ENCODE results near the gene RSPO1.
"Not testable (repeated sequence)": the region's sequence is repeated elsewhere in the genome, so short reads cannot be mapped to it uniquely, and the experiment has no call there.

Gene RSPO1

DNA sequence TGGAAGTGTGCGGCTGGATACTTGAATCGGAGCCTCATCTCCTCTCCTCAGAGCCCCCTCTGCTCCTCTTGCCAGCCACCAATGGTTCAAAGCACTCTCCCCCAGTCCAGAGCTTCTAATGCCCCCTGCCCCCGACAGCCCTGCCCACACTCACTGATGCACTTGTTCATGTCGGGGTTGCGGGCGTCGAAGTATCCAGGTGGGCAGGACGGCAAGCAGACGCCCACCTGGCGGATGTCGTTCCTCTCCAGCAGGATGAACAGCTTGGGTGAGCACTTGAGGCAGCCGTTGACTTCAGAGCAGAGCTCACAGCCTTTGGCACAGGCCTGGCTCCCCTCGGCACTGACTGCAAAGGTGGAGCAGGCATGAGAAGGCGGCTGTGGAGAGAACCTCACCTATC, 18.4 kb downstream of the RSPO1 start:
- no peak for DNase-seq (ENCODE audit: low spot score)

DNA sequence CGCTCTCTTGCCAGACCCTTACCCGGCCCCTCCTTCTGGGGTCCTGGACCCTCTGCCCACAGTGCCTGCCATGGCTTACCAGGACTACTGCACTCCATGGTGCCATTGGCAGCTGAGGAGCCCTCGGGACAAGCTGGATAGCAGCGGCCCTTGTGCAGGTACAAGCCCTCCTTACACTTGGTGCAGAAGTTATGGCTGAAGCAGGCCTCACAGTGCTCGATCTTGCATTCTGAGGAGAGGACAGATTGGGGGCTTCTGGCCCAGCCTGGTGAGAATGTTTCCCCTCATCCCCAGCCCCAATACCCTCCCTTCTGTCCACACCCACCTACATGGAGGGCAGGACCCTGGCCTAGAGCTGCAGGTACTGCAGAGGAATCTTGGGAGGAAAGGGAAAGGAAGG, 20.6 kb downstream of the RSPO1 start:
- no peak for DNase-seq (ENCODE audit: low spot score)

DNA sequence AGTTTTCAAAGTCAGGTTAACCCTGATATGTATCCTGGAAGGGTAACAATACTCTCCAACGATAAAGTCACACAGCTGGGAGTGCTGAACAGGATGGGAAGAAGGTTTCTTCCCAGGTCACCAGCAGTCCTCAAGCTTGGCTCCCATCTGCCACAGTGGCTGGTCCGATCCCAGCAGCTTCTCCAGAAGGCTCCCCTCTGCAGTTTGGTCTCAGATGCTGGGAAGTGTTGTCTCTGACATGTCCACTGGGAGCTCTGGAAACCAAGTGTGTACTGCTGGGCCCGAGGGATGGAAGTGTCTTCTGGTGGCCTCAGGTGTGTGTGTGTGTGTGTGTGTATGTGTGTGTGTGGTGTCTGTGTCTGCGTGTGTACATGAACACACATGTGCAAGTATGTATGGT, 22.5 kb downstream of the RSPO1 start:
- no peak for DNase-seq (ENCODE audit: low spot score)

DNA sequence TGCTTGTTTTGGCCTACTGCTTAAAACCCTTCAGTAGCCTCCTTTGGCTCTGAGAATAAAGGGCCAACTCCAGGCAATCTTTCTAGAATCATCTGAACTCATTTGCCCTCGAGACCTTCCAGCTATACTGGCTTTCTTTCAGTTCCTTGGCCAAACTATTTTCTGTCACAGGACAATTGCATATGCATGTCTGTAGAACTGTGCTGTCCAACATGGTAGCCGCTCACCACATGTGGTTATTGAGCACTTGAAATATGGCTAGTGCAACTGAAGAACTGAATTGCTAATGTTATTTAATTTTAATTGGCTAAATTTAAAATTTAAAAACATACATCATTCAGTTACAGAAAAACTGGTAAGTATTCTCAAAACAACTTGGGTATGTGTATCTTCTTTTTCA, 24.7 kb downstream of the RSPO1 start:
- no peak for DNase-seq (ENCODE audit: low spot score)

DNA sequence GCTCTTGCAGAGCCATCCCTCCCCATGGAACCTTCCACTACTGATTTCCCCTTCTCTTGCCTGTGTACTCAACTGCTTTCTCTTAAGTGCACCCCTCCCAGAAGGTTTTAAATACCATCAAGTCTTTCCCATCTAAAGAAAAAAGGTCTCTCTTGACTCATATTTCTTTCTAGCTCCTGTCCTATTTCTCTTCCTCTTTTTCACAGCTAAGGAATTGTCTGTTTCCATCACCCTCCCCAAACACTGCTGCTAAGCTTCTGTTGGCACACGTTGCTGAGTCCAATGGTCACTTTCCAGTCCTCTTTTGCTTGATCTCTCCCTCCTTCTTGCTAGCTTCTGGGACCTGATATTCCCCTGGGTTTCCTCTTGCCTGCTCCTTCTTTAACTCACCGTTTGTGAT, 25.7 kb downstream of the RSPO1 start:
- no peak for DNase-seq (ENCODE audit: low spot score)

DNA sequence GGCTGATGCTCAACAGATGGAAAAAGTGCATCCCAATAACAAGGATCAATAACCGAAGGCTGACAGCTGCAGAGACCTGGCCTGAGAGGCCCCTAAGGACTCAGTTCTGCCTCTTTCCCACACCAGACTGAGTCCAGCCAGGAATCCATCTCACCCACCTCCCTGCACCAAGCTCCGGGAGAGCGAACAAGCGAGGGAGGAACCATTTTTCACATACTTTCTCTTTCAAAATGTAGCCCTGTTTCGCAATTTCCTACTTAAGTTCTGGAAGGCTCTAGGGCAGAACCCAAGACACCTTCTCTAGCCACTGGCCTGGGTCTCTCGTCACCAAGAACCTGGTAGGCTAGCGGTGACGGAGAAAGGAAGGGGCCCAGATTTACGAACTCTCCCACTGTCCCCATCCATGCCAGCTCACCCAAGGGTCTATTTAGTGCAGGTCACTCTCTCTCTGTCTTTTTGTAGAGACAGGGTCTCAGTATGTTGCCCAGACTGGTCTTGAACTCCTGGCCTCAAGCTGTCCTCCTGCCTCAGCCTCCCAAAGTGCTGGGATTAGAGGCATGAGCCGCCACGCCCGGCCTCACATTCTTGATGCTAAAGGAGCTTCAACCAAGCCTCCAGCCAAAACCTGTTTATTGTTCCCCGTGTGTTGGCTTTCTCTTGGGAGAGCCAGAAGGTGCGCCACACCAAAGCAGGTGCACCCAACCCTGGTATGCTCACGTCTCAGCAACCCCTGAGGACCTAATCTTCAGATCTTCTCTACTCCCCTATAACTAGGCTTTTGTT, 28.0 kb downstream of the RSPO1 start:
- peak; percentile 60 for DNase-seq (ENCODE audit: low spot score)

DNA sequence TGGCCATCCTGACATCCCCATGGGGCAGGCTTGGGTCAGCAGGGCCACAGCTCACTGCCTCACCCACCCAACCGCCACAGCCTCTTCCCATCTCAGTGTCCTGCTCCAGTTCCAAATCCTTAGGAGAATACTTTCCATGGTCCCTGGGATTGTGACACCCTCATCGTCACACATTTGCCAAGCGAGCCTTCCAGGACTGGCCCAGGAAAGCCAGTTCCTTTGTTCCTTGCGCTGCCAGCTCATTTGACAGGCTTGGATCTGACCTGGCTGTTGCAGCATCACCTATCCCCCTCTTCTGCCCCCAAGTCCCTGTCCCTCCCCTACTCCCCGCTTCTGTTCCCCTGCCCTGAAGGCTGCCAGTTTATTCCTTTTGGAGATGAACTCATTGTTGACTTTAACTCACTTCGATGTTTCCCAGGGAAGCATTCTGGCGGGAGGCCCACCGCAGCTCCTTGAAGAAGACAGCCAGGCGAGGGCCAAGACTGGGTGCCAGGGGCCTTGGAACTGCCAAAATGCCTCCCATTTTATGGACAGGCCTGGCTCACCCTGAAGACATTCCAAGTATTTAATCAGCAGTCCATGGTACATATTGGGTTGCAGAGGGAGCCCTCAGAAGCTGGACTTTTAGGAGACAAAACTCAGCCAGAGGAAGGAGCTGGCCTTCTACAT, 28.8 kb downstream of the RSPO1 start:
- peak; percentile 55 for DNase-seq (ENCODE audit: low spot score)

DNA sequence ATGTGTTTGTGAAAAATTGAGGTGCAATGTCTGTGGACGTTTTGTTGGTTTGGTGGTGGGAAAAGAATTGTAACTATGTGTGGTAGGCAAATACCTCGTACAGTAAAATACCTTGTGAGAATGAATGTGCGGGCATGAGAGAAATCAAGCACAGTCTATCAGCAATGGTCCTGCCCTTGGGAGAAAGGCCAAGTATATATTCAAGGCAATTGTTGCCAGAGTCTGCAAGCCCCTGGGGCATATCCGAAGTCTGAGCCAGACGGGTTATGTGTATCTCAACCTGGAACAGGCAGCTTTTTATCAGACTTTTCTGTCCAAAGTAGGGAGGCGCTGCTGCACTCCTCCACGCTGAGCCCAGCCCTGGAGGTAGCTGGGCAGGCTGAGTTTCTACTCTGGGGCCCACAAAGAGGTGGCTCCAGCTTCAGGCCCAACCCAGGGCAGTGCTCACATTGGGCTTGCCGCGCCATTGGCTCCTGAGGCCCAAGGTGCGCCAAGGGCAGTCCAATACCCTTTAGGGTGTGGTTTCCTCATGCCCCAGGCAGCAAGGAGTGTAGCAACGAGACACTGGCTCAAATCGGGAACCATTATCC, 29.5 kb downstream of the RSPO1 start:
- no peak for DNase-seq (ENCODE audit: low spot score)

DNA sequence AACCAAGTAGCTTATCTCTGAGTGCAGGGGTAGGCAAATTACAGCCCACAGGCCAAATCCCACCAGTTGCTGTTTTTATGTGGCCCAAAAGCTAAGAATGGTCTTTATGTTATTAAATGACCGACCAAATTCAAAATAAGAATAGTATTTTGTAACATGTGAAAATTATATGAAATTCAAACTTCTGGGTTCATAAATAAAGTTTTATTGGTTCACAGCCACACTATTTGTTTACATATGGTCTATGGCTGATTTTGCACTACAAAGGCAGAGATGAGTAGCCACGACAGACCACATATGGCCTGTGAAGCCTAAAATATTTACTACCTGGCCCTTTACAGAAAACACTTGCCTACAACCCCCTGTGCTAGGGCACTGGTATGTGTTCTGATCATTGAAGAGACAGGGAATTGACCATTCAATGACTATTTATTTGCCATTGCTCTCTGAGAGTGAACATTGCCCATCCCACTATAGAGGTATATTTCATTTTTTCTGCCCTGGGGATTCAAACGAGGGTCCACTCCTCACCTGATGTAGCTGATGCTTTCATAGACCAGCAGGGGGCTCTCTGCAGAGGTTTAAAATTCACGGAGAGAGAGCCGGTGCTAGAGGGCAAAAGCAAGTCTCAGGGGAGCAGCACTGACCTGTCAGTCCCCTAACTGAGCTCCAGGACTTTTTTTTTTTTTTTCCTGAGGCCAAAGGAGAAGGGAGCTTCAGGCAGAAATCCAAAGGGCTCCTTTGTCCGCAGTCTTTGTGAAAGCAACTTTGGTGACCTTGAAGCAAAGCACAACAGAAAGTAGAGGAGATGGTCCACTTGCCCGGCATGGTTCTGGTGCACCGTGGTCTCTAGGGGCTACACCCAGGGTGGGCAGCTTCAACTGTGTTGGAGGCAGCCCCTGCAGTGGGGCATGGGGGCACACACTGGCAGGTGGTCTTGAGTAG, 31.7 kb downstream of the RSPO1 start:
- peak; percentile 52 for DNase-seq (ENCODE audit: low spot score)

DNA sequence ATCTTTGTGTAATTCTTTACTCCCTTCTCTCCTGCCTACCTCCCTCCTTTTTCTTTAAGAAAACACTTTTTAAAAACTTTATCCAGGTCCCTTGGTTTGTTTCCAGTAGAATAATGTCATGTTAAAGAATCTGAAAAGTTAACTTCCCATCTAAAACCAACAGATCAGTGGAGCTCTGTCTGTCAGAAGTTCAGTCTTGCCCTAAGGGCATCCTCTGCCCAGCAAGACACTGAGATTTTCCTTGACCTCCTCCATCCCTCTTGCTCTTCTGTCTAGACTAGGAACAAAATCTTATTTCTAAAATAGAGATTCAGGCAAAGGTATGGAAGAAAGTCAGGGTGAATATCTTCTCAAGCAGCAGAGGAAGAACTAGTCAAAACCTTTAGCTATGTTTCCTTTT, 33.3 kb downstream of the RSPO1 start:
- no peak for DNase-seq (ENCODE audit: low spot score)

DNA sequence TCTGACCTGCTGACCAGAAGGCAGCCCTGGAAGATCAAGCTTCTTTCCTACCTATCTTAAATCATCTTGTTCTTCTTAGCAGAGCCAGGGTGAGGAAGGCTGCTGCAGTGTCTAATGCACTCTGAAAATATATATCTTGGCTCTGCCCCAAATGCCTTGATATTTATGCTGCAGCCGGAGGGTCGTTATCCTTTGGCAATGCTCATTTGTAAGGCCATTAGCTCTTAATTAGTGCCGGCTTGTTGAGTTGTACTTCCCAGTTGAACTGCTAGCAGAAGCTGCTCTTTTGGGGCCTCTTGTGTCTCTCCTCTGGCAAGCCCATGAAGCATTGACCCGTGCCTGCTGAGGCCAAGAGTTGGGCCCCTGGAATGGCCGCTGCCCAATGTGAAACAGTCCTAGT, 34.8 kb downstream of the RSPO1 start:
- DNase-seq (ENCODE audit: low spot score): no peak

DNA sequence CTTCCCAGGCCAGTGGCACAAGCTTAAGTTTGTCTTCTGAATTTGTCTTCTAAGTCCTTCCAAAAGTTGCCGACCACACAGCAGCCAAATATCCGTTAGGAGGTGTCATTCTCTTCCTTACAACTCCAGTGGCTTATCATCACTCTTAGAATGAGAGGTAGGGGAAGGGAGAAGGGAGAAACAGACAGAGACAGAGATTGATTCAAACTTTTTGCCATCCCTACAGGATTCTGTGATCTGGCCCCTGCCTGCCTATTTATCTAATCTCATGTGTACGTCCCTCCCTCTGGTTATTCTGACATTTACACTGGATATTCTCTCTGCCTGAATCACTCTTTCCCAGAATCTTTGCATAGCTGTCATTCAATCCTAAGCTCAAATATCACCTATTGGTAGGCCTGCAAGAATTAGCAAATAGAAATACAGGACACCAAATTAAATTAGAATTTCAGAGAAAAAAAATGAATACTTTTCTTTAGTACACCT, 38.5 kb downstream of the RSPO1 start:
- no peak for DNase-seq (ENCODE audit: low spot score)

DNA sequence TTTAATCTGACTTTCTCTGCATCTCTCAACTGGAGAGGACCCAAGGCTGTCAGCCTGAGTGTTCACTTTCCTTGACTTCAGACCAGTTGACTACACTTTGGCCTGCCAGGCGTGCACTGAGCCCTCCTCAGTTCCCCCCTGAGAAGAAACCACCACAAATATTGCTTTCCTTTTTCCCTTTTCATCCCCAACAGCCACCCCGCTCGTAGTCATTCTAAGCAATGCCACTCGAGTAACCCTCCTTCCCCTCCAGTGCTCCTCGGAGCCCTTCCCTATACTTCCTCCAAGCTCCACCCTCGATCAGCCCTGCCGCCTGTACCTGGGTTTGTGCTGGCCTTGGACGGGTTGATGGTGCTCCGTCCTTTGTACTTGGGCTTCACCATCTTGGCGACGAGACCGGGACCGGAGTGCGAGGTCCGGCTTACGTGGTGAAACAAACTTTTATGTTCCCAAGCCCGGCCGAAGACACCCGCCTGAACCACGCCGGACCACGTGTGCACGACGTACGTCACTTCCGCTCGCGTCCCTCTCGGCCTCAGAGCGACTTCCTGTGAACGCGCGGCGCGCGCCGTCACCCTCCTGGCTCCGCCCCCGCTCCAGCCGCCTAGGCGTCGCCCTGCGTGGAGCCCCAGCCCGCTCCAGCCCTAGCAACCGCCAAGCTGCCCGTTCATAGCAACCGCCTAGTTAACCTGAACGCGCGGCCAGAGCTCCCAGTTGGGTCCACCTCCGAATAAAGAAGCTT, 39.1 kb downstream of the RSPO1 start, which contains the start of gene GNL2:
Gene GNL2 (minus strand): TSS at position 498 of the 742 bp plus-strand sequence. CDS start 115 bp downstream, at position 383.
- peak; percentile 99 for DNase-seq (ENCODE audit: low spot score)

DNA sequence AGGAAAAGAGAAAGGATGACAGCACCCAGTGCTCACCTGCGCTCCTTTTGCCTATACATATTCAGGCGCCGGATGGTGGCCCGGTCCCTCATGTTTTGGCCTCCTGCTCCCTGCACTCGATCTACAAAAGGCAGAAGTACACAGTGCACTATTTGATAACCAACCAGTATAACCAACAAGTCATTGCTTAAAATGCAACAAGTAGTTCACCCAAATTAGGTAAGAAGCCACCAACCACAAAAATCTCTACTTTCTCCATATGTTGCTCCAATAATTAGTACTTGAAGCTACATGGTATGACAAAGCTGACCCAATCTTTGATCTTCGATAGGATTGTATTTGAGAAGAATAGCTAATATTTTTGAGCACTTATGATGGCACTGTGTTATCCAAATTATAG, 41.0 kb downstream of the RSPO1 start:
- DNase-seq (ENCODE audit: low spot score): no peak

DNA sequence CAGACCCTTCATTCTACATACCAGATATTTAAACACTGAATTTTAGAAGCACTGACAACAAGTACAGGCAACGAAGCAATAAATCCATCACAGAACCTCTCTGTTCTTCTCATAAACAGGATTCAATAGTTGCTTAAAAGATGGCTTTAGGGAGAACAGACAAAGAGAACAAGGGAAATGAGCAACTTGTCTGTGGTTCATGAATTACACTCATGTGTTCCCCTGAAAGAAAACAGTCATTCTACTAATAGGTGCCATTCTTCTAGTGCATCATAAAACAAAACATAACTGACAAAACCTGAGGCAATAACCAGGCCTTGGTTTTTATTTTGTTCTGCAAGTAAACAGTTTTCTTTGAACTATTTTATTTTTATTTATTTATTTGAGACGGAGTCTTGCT, 45.8 kb downstream of the RSPO1 start:
- DNase-seq (ENCODE audit: low spot score): no peak

DNA sequence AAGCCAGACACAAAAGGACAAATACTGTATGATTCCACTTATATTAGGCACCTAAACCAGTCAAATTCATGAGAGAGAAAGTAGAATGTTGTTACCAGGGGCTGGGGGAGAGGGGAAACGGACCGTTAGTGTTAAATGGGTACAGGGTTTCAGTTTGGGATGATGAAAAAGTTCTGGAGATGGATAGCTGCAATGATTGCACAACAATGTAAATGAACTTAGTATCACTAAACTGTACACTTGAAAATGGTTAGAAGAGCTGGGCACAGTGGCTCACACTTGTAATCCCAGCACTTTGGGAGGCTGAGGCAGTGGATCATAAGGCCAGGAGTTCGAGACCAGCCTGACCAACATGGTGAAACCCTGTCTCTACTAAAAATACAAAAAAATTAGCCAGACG, 50.1 kb downstream of the RSPO1 start:
- DNase-seq (ENCODE audit: low spot score): not testable (repeated sequence)

DNA sequence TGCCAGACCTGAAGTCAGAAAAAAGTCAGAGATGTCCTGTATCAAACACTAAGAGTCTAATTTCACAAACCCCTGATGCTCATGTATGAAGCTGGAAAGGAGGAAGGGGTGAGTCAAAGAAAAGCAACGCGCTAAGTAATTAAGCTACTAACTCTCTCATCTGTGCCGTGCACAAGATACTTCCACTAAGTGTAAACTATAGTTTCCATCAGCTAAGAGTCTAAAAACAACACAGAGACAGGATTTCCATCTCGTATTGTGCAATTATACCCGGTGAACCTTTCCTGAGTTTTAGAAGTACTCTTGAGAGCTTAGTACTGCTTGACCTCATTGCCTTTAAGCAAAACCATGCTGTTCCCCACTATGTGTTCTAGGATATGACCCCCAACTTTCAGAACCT, 59.0 kb downstream of the RSPO1 start:
- DNase-seq (ENCODE audit: low spot score): no peak

DNA sequence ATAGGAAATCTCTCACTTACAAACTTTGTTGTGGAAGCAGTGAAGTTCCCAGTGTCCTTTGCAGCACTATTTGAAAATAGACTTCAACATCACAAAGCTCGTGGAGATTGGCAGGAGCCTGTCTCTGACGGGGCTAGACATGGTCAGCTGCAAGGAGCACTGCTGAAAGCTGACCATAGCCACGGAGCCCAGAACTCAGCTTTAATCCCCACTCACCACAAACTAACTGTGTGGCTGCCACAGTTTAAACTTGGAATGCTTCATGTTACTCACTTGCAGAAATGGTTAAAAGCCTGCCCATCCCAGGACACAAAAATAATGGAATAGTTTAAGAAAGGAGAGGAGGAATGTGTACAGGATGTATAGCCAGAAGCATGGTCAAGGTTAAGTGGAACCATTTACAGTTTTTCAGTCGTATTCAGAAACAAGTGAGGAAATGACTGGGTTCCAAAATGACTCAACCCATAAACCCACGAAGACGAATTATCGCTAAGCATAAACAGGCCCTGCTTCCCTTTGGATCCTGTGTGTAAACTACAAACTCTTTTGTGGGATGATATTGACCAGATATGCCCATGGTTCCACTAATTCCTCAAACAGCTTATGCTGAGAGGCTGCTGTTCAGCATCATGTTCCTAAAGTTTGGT, 59.7 kb downstream of the RSPO1 start:
- peak; percentile 68 for DNase-seq (ENCODE audit: low spot score)

DNA sequence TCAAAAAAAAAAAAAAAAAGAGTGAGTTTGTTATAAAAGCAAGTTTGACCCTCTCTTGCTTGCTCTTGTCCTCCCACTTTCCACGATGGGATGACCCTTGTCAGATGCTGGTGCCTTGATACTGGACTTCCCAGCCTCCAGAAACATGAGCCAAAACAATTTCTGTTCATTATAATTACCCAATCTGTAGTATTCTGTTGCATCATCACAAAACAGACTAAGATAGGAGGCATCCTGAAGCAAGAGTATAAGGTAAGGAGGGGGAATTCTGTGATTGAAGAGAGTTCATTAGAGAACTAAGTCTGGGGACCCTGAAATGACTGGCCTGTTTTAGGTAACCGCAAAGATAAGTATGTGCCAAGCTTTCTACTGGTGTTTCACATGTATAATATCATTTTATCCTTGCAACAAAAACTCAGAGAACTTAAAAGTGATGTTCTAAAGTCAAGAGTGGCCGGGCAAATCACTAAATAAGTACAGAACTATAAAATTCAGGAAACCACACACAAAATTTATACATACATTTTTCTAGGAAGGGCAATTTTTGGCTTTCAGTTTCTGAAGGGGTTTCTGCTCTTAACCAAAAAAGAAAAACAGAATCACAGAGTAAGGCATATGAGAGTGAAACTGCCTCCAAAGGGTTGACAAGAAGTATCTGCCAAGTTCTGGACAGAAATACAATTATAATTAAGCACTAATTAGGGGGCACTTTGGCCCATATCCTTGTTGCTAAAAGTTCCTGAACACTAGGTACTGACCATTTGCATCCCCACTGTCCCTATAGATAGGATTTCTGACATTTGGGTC, 64.0 kb downstream of the RSPO1 start:
- no peak for DNase-seq (ENCODE audit: low spot score)

DNA sequence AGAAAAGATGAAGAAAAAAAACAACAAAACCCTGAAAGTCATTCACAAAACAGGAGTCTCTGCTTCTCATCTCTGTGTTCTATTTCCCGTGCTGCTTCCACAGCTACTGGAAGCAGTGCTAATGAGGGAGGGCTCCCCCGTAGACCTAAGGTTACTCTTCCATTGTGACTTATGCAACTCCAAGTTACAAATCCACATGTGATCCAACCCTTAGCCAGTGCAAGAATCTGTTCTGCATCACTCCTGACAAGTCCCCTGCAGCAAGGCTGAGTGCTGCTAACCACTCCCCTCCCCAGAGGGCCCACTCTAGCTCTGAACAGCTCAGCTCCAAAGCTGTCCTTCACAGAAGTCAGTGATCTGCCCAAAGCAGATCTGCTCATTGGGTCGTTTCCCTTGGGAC, 67.7 kb downstream of the RSPO1 start:
- DNase-seq (ENCODE audit: low spot score): no peak

All from AG08395 (cell line).